Activated CD8-positive, alpha-beta memory T cell treated with anti-CD3 and anti-CD28 coated beads for 1 hour (primary cell): ENCODE data around the gene SEPTIN5.

ENCODE experiments used
- DNase-seq, 2 donors: peaks; one replicate each; pipeline ENCODE4 v3.0.0-alpha.2; 2020; ENCODE audit warnings: low read depth in 1 of 2; ENCODE audit errors: extremely low read depth in 1 of 2

The SEPTIN5 gene

GRCh38 chr22:19704355-19705015, 9.8 kb upstream of the SEPTIN5 start:
- no peak for DNase-seq

GRCh38 chr22:19705181-19705934, 8.9 kb upstream of the SEPTIN5 start:
- no peak for DNase-seq

- no peak for DNase-seq
Observed at GRCh38 chr22:19706661-19707151, 7.6 kb upstream of the SEPTIN5 start.

GRCh38 chr22:19707347-19708290, 6.7 kb upstream of the SEPTIN5 start:
- DNase-seq = no peak

- DNase-seq = no peak
Observed at GRCh38 chr22:19708321-19709011, 5.8 kb upstream of the SEPTIN5 start.

GRCh38 chr22:19709063-19709769, 5.1 kb upstream of the SEPTIN5 start:
- no peak for DNase-seq

GRCh38 chr22:19710020-19710768, 4.1 kb upstream of the SEPTIN5 start:
- no peak for DNase-seq

- DNase-seq = no peak
Observed at GRCh38 chr22:19710769-19711106, 3.6 kb upstream of the SEPTIN5 start.

GRCh38 chr22:19713245-19713644, 1.1 kb upstream of the SEPTIN5 start:
- no peak for DNase-seq

GRCh38 chr22:19713650-19714311, 522 bp upstream of the SEPTIN5 start:
- no peak for DNase-seq

GRCh38 chr22:19715188-19715930, 1.1 kb downstream of the SEPTIN5 start:
- DNase-seq = no peak

- DNase-seq = no peak
Observed at GRCh38 chr22:19716041-19716828, 1.9 kb downstream of the SEPTIN5 start.

- DNase-seq = no peak
Observed at GRCh38 chr22:19716829-19717105, 2.5 kb downstream of the SEPTIN5 start.

GRCh38 chr22:19717181-19717580, 2.9 kb downstream of the SEPTIN5 start:
- DNase-seq = no peak

GRCh38 chr22:19717691-19718455, 3.6 kb downstream of the SEPTIN5 start:
- peak; percentile 17 to 71 for DNase-seq

- no peak for DNase-seq
Observed at GRCh38 chr22:19718456-19719049, 4.2 kb downstream of the SEPTIN5 start.
